ENCODE data around the gene PCED1B. TPM values are rescaled to one million over a fixed set of nuclear protein-coding genes. Genes with fewer than 3 reads are reported as not detected.

PCED1B gene
- total and polyA plus RNA-seq, 2 donors (not counting 1 experiment from before 2014, with no cell fraction given): 0.33 to 0.83 TPM

GRCh38 chr12:47121146-47121545 lies 41.7 kb downstream of the PCED1B start:
- Histone ChIP-seq H3K36me3 (ENCODE audit: control insufficient read depth, insufficient read depth, low read length) (no peaks in the 10 kb centered on the region), H3K27ac (ENCODE audit: insufficient read depth, low read length) (no peak overlapping the region), H3K9ac (ENCODE audit: insufficient read depth, low read length) (no peak overlapping the region), H3K9me3 (ENCODE audit: control insufficient read depth, insufficient read depth, low read depth, low read length) (no peaks in the 10 kb centered on the region), H3K4me2 (ENCODE audit: extremely low read depth, insufficient read depth, low read length) (no peak overlapping the region), H3K4me3 (replicated peaks in 1 of 4; ENCODE audit: control extremely low read depth in 1 of 4, insufficient read depth in 1 of 4, low read depth in 3 of 4, low read length in 4 of 4) (no peak overlapping the region), H2AFZ (ENCODE audit: low read length) (no peak overlapping the region), H3K79me2 (ENCODE audit: control insufficient read depth, insufficient read depth, low read length) (no peaks in the 10 kb centered on the region), H3K27me3 (ENCODE audit: control insufficient read depth, insufficient read depth, low read length) (no peaks in the 10 kb centered on the region), H4K20me1 (ENCODE audit: control insufficient read depth, extremely low read depth, insufficient read depth, low read length) (no peaks in the 10 kb centered on the region), H3K4me1 (ENCODE audit: control insufficient read depth, extremely low read depth, insufficient read depth, low read length) (peaks cover 4% of the 10 kb centered on the region)
- DNase-seq (ENCODE audit: low read depth in 2 of 2): peak in 1 of 2 donors; percentile 70
- TF ChIP-seq EZH2 (IDR thresholded peaks at IDR 0.05; ENCODE audit: low read length, missing control alignments) (no peak), CTCF (conservative IDR thresholded peaks at IDR 0.05 in 1 of 2, IDR thresholded peaks at IDR 0.05 in 1 of 2; ENCODE audit: low read depth in 1 of 2, low read length in 2 of 2) (no peak)

- Histone ChIP-seq H3K27ac (ENCODE audit: insufficient read depth, low read length) (no peak overlapping the region), H3K36me3 (ENCODE audit: control insufficient read depth, insufficient read depth, low read length) (no peaks in the 10 kb centered on the region), H2AFZ (ENCODE audit: low read length) (no peak overlapping the region), H3K4me3 (replicated peaks in 1 of 4; ENCODE audit: control extremely low read depth in 1 of 4, insufficient read depth in 1 of 4, low read depth in 3 of 4, low read length in 4 of 4) (no peak overlapping the region), H3K4me1 (ENCODE audit: control insufficient read depth, extremely low read depth, insufficient read depth, low read length) (peaks cover 4% of the 10 kb centered on the region), H3K4me2 (ENCODE audit: extremely low read depth, insufficient read depth, low read length) (no peak overlapping the region), H3K79me2 (ENCODE audit: control insufficient read depth, insufficient read depth, low read length) (no peaks in the 10 kb centered on the region), H4K20me1 (ENCODE audit: control insufficient read depth, extremely low read depth, insufficient read depth, low read length) (no peaks in the 10 kb centered on the region), H3K9ac (ENCODE audit: insufficient read depth, low read length) (no peak overlapping the region), H3K27me3 (ENCODE audit: control insufficient read depth, insufficient read depth, low read length) (no peaks in the 10 kb centered on the region), H3K9me3 (ENCODE audit: control insufficient read depth, insufficient read depth, low read depth, low read length) (no peaks in the 10 kb centered on the region)
- no peak for DNase-seq (ENCODE audit: low read depth in 2 of 2)
- no peak for TF ChIP-seq EZH2 (IDR thresholded peaks at IDR 0.05; ENCODE audit: low read length, missing control alignments)
- TF ChIP-seq CTCF (conservative IDR thresholded peaks at IDR 0.05 in 1 of 2, IDR thresholded peaks at IDR 0.05 in 1 of 2; ENCODE audit: low read depth in 1 of 2, low read length in 2 of 2): no peak
Measured at GRCh38 chr12:47122602-47123001, 43.2 kb downstream of the PCED1B start.

GRCh38 chr12:47123730-47124129 lies 44.3 kb downstream of the PCED1B start:
- Histone ChIP-seq H2AFZ (ENCODE audit: low read length) (no peak overlapping the region), H3K27ac (ENCODE audit: insufficient read depth, low read length) (no peak overlapping the region), H3K36me3 (ENCODE audit: control insufficient read depth, insufficient read depth, low read length) (no peaks in the 10 kb centered on the region), H4K20me1 (ENCODE audit: control insufficient read depth, extremely low read depth, insufficient read depth, low read length) (no peaks in the 10 kb centered on the region), H3K9ac (ENCODE audit: insufficient read depth, low read length) (no peak overlapping the region), H3K9me3 (ENCODE audit: control insufficient read depth, insufficient read depth, low read depth, low read length) (no peaks in the 10 kb centered on the region), H3K4me2 (ENCODE audit: extremely low read depth, insufficient read depth, low read length) (no peak overlapping the region), H3K27me3 (ENCODE audit: control insufficient read depth, insufficient read depth, low read length) (no peaks in the 10 kb centered on the region), H3K4me3 (replicated peaks in 1 of 4; ENCODE audit: control extremely low read depth in 1 of 4, insufficient read depth in 1 of 4, low read depth in 3 of 4, low read length in 4 of 4) (no peak overlapping the region), H3K4me1 (ENCODE audit: control insufficient read depth, extremely low read depth, insufficient read depth, low read length) (peaks cover 4% of the 10 kb centered on the region), H3K79me2 (ENCODE audit: control insufficient read depth, insufficient read depth, low read length) (no peaks in the 10 kb centered on the region)
- TF ChIP-seq EZH2 (IDR thresholded peaks at IDR 0.05; ENCODE audit: low read length, missing control alignments) (no peak), CTCF (conservative IDR thresholded peaks at IDR 0.05 in 1 of 2, IDR thresholded peaks at IDR 0.05 in 1 of 2; ENCODE audit: low read depth in 1 of 2, low read length in 2 of 2) (no peak)
- DNase-seq (ENCODE audit: low read depth in 2 of 2): no peak

Measured in fibroblast of lung (primary cell).